Measurements from ENCODE around the gene ALPI.
"Not testable (repeated sequence)": the region's sequence is repeated elsewhere in the genome, so short reads cannot be mapped to it uniquely, and the experiment has no call there.

Gene ALPI

GRCh38 chr2:232455426-232456255 is at the start of gene ALPI:
Gene ALPI, plus strand, starts transcription at chr2:232456153. Its CDS starts 47 bp downstream, at chr2:232456200.
- DNase-seq = no peak

GRCh38 chr2:232406556-232407310 is 49.2 kb upstream of the ALPI start, which contains the start of gene ALPG:
Gene ALPG, plus strand, starts transcription at chr2:232406844. Its CDS starts 51 bp downstream, at chr2:232406895.
- DNase-seq = no peak

GRCh38 chr2:232407428-232408150 is 48.4 kb upstream of the ALPI start:
- DNase-seq = not testable (repeated sequence)

GRCh38 chr2:232408269-232408668 is 47.7 kb upstream of the ALPI start:
- not testable (repeated sequence) for DNase-seq

DNA sequence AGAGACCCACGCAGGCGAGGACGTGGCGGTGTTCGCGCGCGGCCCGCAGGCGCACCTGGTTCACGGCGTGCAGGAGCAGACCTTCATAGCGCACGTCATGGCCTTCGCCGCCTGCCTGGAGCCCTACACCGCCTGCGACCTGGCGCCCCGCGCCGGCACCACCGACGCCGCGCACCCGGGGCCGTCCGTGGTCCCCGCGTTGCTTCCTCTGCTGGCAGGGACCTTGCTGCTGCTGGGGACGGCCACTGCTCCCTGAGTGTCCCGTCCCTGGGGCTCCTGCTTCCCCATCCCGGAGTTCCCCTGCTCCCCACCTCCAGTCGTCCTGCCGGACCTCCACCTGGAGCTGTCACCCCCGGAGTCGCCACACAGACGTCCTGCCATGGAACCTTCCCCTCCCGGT is 46.3 kb upstream of the ALPI start:
- DNase-seq = not testable (repeated sequence)

- no peak for DNase-seq
Measured at GRCh38 chr2:232410238-232410900, 45.6 kb upstream of the ALPI start.

DNA sequence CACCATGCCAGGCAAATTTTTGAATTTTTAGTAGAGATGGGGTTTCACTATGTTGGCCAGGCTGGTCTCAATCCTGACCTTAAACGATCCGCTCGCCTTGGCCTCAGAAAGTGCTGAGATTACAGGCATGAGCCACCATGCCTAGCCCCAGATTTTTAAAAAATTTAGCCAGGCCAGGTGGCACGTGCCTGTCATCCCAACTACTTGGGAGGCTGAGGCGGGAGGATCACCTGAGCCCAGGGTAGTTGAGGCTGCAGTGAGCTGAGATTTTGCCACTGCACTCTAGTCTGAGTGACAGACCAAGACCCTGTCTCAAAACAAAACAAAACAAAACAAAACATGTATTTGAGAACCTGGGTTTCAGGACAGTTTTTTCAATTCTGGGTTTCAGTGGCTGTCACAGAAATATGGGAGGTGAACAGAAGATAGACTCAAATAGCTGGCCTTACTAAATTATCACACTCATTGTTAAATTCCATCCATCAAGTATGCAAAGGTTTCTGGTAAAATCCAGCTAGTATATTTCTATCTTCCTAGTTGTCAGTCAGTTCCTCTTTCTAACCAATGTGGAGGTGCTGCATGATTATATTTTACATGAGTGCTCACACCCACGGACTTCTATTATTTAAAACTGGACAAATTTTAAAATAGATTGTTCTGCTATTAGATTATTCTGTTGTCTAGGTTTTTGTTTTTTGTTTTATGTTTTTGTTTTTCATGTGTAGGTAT is 43.9 kb upstream of the ALPI start:
- DNase-seq = no peak

- no peak for DNase-seq
Measured at GRCh38 chr2:232412986-232413385, 43.0 kb upstream of the ALPI start.

GRCh38 chr2:232415138-232415690 is 40.7 kb upstream of the ALPI start:
- DNase-seq = no peak

GRCh38 chr2:232415736-232416520 is 40.0 kb upstream of the ALPI start:
- DNase-seq = no peak

DNA sequence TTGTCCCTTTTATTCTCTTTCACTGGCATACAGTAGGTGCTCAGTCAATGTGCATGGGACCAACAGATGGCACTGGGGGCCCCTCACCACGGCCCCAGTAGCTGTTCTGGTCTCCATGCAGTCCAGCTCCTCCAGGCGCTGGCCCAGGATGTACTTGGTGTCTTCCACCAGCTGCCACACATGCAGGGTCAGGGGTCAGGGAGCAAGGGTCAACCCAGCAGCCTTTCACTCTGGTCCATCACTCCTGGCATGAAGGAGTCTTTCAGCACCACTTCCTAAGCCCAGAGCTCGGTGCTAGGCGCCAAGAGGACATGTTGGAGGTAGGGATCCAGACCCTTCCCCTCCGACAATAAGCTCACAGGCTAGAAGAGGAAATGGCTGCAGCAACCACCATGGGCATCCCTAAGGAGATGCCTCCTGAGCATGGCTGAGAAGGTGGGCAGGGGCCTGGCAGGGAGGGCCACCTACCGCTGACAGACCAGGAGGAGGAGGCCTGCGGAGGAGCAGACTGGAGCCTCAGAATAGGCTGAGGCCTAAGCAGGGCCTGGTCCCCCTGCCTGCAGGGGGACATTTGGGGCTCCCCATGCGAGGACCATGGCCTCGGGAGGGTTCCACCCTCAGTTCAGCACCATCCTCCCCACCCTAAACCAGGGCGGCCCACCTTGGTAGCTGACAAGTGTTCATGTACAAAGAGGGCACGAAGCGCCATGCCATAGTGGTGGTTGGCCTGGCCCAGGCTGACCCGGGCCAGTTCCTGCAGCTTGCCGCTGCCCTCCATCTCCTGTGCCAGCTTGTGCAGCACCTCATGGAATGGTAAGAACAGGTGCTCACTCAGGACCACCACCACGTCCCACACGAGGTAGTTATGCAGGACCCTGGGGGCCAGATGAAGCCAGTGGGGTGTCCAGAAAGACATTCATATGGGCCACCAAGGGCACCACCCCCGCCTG is 39.2 kb upstream of the ALPI start:
- DNase-seq = no peak

GRCh38 chr2:232417489-232417888 is 38.5 kb upstream of the ALPI start:
- no peak for DNase-seq

DNA sequence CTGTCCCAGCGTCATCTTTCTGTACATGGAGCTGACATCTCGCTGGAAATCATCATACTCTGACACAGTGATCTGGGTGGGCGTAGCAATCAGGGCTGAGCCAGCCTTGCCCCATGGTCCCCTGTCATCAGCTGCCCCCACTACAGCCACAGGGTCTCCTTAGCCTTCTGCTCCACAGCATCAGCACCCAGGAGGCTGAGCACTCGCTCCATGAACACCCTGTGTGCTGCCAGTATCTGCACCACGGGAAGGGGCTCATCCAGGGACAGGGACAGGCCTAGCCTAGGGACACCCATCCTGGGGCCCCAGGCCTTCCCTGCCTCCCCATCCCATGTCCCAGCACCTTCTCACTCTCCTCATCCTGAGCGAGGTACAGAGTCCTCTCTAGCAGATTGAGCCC is 37.9 kb upstream of the ALPI start:
- no peak for DNase-seq

- peak; percentile 60 for DNase-seq
Measured at GRCh38 chr2:232418466-232419244, 37.3 kb upstream of the ALPI start.

DNA sequence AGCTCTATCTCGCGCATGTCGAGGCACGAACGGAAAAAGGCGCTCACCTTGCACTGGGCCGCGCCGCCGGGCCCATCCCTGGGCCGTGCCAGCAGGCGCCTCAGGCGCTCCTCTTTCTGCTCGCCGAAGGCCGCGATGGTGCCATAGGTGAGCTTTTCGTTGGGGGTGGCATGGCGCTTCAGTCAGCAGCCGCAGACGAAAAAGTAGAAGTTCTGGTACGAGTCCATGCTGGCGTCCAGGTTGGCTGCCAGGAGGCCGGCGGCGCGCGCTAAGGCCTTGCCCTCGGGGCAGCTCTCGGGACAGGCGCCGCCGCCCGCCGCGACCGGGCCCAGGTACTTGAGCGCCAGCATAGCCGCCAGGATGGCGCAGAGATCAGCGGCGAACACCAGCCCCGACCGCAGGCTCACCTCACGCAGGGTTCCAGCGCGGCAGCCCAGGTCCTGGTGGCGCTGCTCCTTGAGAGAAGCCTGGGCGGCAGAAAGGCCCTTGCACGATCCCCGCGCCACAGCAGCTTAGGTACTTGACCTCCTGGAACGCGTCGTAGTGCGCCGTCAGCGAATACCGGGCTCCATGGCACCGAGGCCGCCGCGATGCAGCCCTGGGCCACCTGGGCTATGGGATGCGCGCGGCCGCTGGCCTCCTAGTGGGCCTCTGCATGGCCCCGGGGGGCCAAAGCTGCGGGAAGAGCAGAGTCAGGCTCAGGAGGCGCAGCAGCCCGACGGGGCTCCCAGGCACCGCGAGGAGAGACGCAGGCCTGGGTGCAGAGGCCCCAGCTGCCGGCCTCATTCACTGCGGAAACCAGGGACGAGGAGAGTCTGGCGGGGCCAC is 36.5 kb upstream of the ALPI start:
- no peak for DNase-seq

GRCh38 chr2:232420073-232420454 is 35.9 kb upstream of the ALPI start:
- DNase-seq = no peak

DNA sequence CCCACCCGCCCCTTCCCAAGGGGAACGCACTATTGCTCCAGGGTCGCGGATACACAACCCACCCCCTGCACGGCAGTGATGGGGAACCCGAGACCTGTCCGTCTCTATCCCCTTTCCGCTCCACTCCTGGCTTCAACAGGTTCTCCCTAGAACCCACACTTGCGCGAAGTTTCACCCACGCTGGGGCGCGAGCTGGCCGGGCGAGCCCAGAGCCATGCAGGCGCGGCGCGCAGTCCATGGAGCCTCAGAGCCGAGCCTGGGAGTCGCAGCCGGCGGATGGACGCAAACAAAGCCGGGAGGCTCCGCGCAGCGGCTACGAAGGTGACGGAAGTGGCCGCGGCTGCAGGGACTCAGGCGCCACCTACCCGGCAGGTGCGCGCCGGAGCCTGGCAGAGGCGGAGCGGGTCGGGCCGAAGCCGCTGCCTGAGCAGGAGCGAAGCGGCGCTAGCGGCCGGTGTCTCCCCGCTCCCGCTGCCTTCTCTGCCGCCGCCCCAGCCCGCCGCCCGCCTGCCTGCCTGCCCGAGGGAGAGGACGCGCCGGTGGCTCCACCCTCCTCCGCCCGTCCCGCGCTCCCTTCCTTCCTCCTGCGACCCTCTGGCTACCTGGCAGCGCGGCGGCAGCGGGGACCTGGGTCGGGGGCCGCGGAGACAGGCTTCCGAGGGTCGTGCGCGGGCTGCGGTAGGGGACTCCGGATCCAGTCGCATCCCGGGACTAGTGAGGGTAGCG is 35.3 kb upstream of the ALPI start:
- peak; percentile 41 for DNase-seq

All from NCI-H82 (cell line).